Fibroblast of lung (primary cell): Measurements from ENCODE around the gene GMPR2. TPM values are rescaled to one million over a fixed set of nuclear protein-coding genes. Genes with fewer than 3 reads are reported as not detected.

Experiments
- DNase-seq, 2 donors: peaks; one replicate each; pipeline versions ENCODE4 v3.0.0 to v3.0.0-alpha.2; 2010; ENCODE audit warnings: low read depth in 2 of 2
- H2AFZ ChIP-seq: 2 replicates; pipeline ENCODE4 v1.5.1; 2012; ENCODE audit warnings: low read length, control low read depth, inconsistent platforms
- H3K27ac ChIP-seq: 2 replicates; pipeline ENCODE4 v1.5.1; 2011; ENCODE audit warnings: low read length, control low read depth; ENCODE audit not compliant: insufficient read depth
- H3K27me3 ChIP-seq: 2 replicates; pipeline ENCODE4 v1.5.1; 2011; ENCODE audit warnings: mild to moderate bottlenecking, low read length; ENCODE audit not compliant: control insufficient read depth, insufficient read depth
- H3K36me3 ChIP-seq: 2 replicates; pipeline ENCODE4 v1.5.1; 2011; ENCODE audit warnings: low read length; ENCODE audit not compliant: control insufficient read depth, insufficient read depth
- H3K4me1 ChIP-seq: 2 replicates; pipeline ENCODE4 v1.5.1; 2011; ENCODE audit warnings: low read length; ENCODE audit not compliant: control insufficient read depth, insufficient read depth; ENCODE audit errors: extremely low read depth
- H3K4me2 ChIP-seq: 2 replicates; pipeline ENCODE4 v1.5.1; 2011; ENCODE audit warnings: low read length, control low read depth; ENCODE audit not compliant: insufficient read depth; ENCODE audit errors: extremely low read depth
- H3K4me3 ChIP-seq, 4 experiments: fragments of 200-600 bp in 1 of 4; sonication (generic) in 1 of 4; replicated peaks in 1 of 4; 2 replicates each; pipeline ENCODE4 v1.5.1; 2011 to 2016; ENCODE audit warnings: low read length in 4 of 4, low read depth in 3 of 4, mild to moderate bottlenecking in 3 of 4, control low read depth in 2 of 4, inconsistent platforms in 1 of 4, mixed read lengths in 1 of 4; ENCODE audit not compliant: insufficient read depth in 1 of 4; ENCODE audit errors: control extremely low read depth in 1 of 4
- H3K79me2 ChIP-seq: 2 replicates; pipeline ENCODE4 v1.5.1; 2012; ENCODE audit warnings: mild to moderate bottlenecking, low read length, inconsistent platforms; ENCODE audit not compliant: control insufficient read depth, insufficient read depth
- H3K9ac ChIP-seq: 2 replicates; pipeline ENCODE4 v1.5.1; 2011; ENCODE audit warnings: mild to moderate bottlenecking, low read length, control low read depth; ENCODE audit not compliant: insufficient read depth
- H3K9me3 ChIP-seq: 2 replicates; pipeline ENCODE4 v1.5.1; 2012; ENCODE audit warnings: low read depth, low read length; ENCODE audit not compliant: control insufficient read depth, insufficient read depth
- H4K20me1 ChIP-seq: 2 replicates; pipeline ENCODE4 v1.5.1; 2011; ENCODE audit warnings: low read length; ENCODE audit not compliant: control insufficient read depth, insufficient read depth; ENCODE audit errors: extremely low read depth
- CTCF ChIP-seq, 2 donors: IDR thresholded peaks in 1 of 2; conservative IDR thresholded peaks in 1 of 2; 1 replicate in 1 of 2; 2 replicates in 1 of 2; pipeline ENCODE4 v1.5.1; 2011 to 2012; ENCODE audit warnings: low read length in 2 of 2, control low read depth in 1 of 2, inconsistent platforms in 1 of 2, low read depth in 1 of 2, mild to moderate bottlenecking in 1 of 2
- EZH2 ChIP-seq: IDR thresholded peaks from 2 replicates; pipeline ENCODE4 v1.5.1; 2012; ENCODE audit warnings: low read length, control low read depth, mild to moderate bottlenecking; ENCODE audit errors: missing control alignments
- polyA plus RNA-seq, 2 donors: library from polyadenylated mRNA; depleted of rRNA in 1 of 2; stranded (reverse) in 1 of 2; unstranded in 1 of 2; fragments of >200 nt; gene quantifications; 2 replicates each; pipeline ENCODE4 v1.2.1, GENCODE V29; 2011 to 2012; ENCODE audit warnings: missing spikeins in 1 of 2
- total RNA-seq: library from RNA; depleted of rRNA; stranded (reverse); fragments of >200 nt; gene quantifications from 2 replicates; pipeline ENCODE4 v1.2.1, GENCODE V29; 2014

The GMPR2 gene
- total and polyA plus RNA-seq, 2 donors (not counting 1 experiment from before 2014, with no cell fraction given), result 80.2 to 128 TPM

GRCh38 chr14:24261256-24261968, 28.7 kb downstream of the GMPR2 start:
- no peak for DNase-seq
- H3K27me3 ChIP-seq, result no peaks in the 10 kb centered on the region
- no peak overlapping the region for H3K9ac ChIP-seq
- H3K4me2 ChIP-seq, result no peak overlapping the region
- no peaks in the 10 kb centered on the region for H3K79me2 ChIP-seq
- H3K4me3 ChIP-seq, result no peak overlapping the region
- no peak overlapping the region for H3K27ac ChIP-seq
- no peak overlapping the region for H2AFZ ChIP-seq
- H3K9me3 ChIP-seq, result no peaks in the 10 kb centered on the region
- H4K20me1 ChIP-seq, result no peaks in the 10 kb centered on the region
- peaks cover 3% of the 10 kb centered on the region for H3K36me3 ChIP-seq
- TF ChIP-seq CTCF (conservative IDR thresholded peaks at IDR 0.05 in 1 of 2, IDR thresholded peaks at IDR 0.05 in 1 of 2; ENCODE audit: low read depth in 1 of 2, low read length in 2 of 2) (no peak), EZH2 (no peak)
- no peaks in the 10 kb centered on the region for H3K4me1 ChIP-seq

DNA sequence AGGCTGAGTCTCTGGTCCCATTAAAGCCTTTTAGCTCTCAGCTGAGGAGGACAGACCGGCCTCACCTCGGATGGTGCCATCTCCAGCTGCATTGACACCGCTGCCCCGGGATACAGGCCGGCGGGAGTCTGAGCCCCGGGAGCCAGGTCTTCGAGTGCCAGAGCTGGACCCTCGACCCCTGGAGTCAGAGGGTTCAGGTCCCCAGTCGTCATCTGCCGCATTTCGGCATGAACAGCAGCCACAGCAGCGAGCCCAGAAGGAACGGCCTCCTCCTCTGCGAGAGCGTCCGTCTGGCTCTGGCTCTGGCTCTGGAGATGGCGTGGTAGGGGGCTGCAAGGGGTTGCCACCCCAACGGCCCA, 29.2 kb downstream of the GMPR2 start:
- TF ChIP-seq CTCF (conservative IDR thresholded peaks at IDR 0.05 in 1 of 2, IDR thresholded peaks at IDR 0.05 in 1 of 2; ENCODE audit: low read depth in 1 of 2, low read length in 2 of 2) (no peak), EZH2 (no peak)
- Histone ChIP-seq H3K4me3 (no peak overlapping the region), H3K36me3 (peaks cover 5% of the 10 kb centered on the region), H4K20me1 (no peaks in the 10 kb centered on the region), H3K9me3 (no peaks in the 10 kb centered on the region), H2AFZ (no peak overlapping the region), H3K79me2 (no peaks in the 10 kb centered on the region), H3K4me1 (no peaks in the 10 kb centered on the region), H3K27me3 (no peaks in the 10 kb centered on the region), H3K9ac (no peak overlapping the region), H3K4me2 (no peak overlapping the region), H3K27ac (no peak overlapping the region)
- DNase-seq, result no peak

GRCh38 chr14:24262821-24263733, 30.3 kb downstream of the GMPR2 start, which contains the start of gene TGM1:
Gene TGM1, minus strand, starts transcription at chr14:24263177. Its CDS starts 825 bp downstream, at chr14:24262352.
- H3K79me2 ChIP-seq, result no peaks in the 10 kb centered on the region
- no peak within 1 kb of the TSS for H3K27ac ChIP-seq
- H2AFZ ChIP-seq, result no peak within 1 kb of the TSS
- DNase-seq, result peak in 1 of 2 donors; percentile 3
- no peak within 1 kb of the TSS for H3K4me3 ChIP-seq
- H3K36me3 ChIP-seq, result peaks cover 7% of the 10 kb centered on the region
- H3K27me3 ChIP-seq, result no peaks in the 10 kb centered on the region
- H3K9me3 ChIP-seq, result no peaks in the 10 kb centered on the region
- H3K4me2 ChIP-seq, result no peak within 1 kb of the TSS
- no peaks in the 10 kb centered on the region for H4K20me1 ChIP-seq
- no peaks in the 10 kb centered on the region for H3K4me1 ChIP-seq
- TF ChIP-seq CTCF (conservative IDR thresholded peaks at IDR 0.05 in 1 of 2, IDR thresholded peaks at IDR 0.05 in 1 of 2; ENCODE audit: low read depth in 1 of 2, low read length in 2 of 2) (no peak), EZH2 (no peak)
- H3K9ac ChIP-seq, result no peak within 1 kb of the TSS
